WTC11 (cell line): ENCODE measurements around the gene LMF1. TPM values are rescaled to one million over a fixed set of nuclear protein-coding genes. Genes with fewer than 3 reads are reported as not detected.

Experiments used
- ATAC-seq: fragments of 200-7000 bp; cut with Tn5 transposase; 2 replicates; pipeline ENCODE4 v1.10.0; 2021; ENCODE audit warnings: mild to moderate bottlenecking, moderate library complexity
- CTCF ChIA-PET: fragments of 300-600 bp; sonication (Branson Sonifier 250); formaldehyde crosslinking; loops from one replicate; lab custom pipeline; 2021; ENCODE audit warnings: antibody characterized with exemption; lab: Charles Lee
- POLR2A ChIA-PET: fragments of 350-600 bp; sonication (Branson Sonifier 250); formaldehyde crosslinking; loops from one replicate; lab custom pipeline; 2021; ENCODE audit warnings: antibody characterized with exemption; lab: Charles Lee
- DNase-seq: peaks from one replicate; pipeline ENCODE4 v3.0.0; 2021; ENCODE audit warnings: low spot score
- H3K27ac Mint-ChIP-seq: 2 replicates; pipeline ENCODE4 v1.8.0; 2021; ENCODE audit warnings: mixed read lengths
- H3K27me3 Mint-ChIP-seq: 2 replicates; pipeline ENCODE4 v1.8.0; 2021; ENCODE audit warnings: low read depth, mild to moderate bottlenecking, moderate library complexity, mixed read lengths
- H3K36me3 Mint-ChIP-seq: 2 replicates; pipeline ENCODE4 v1.8.0; 2021; ENCODE audit warnings: mixed read lengths
- H3K4me1 Mint-ChIP-seq: 2 replicates; pipeline ENCODE4 v1.8.0; 2022; ENCODE audit warnings: mixed read lengths
- H3K4me3 Mint-ChIP-seq: 2 replicates; pipeline ENCODE4 v1.8.0; 2021; ENCODE audit warnings: mild to moderate bottlenecking, moderate library complexity, mixed read lengths
- H3K9me3 Mint-ChIP-seq: 2 replicates; pipeline ENCODE4 v1.8.0; 2021; ENCODE audit warnings: mixed read lengths
- CBFB ChIP-seq: sonication (generic); formaldehyde crosslinking; IDR thresholded peaks from 2 replicates; pipeline ENCODE4 v1.8.1; 2022; ENCODE audit warnings: mild to moderate bottlenecking, low read depth, missing genetic modification reagents
- CTCF ChIP-seq: fragments of 200-600 bp; IDR thresholded peaks from 2 replicates; pipeline ENCODE4 v1.8.0; 2022; ENCODE audit warnings: antibody characterized with exemption
- ELF4 ChIP-seq: sonication (generic); formaldehyde crosslinking; IDR thresholded peaks from 2 replicates; pipeline ENCODE4 v1.8.1; 2022; ENCODE audit warnings: low read depth, mild to moderate bottlenecking, moderate library complexity, missing genetic modification reagents
- ETV6 ChIP-seq: sonication (generic); formaldehyde crosslinking; IDR thresholded peaks from 2 replicates; pipeline ENCODE4 v1.8.1; 2022; ENCODE audit warnings: mild to moderate bottlenecking, missing genetic modification reagents
- FOXK1 ChIP-seq: sonication (generic); formaldehyde crosslinking; IDR thresholded peaks from 2 replicates; pipeline ENCODE4 v1.8.0; 2022; ENCODE audit warnings: mild to moderate bottlenecking, moderate library complexity, missing genetic modification reagents
- HMGA2 ChIP-seq: fragments of 250-450 bp; sonication (Bioruptor Pico); IDR thresholded peaks from 2 replicates; pipeline ENCODE4 v1.4.0; 2021; ENCODE audit warnings: mild to moderate bottlenecking, moderate library complexity
- HMGXB4 ChIP-seq: sonication (generic); formaldehyde crosslinking; IDR thresholded peaks from 2 replicates; pipeline ENCODE4 v1.8.1; 2023; ENCODE audit warnings: mild to moderate bottlenecking, moderate library complexity, missing genetic modification reagents
- IRF1 ChIP-seq: sonication (generic); formaldehyde crosslinking; IDR thresholded peaks from 2 replicates; pipeline ENCODE4 v1.8.0; 2023; ENCODE audit warnings: missing genetic modification reagents
- MXD4 ChIP-seq: fragments of 250-450 bp; sonication (Bioruptor Pico); IDR thresholded peaks from 2 replicates; pipeline ENCODE4 v1.8.0; 2021; ENCODE audit warnings: mild to moderate bottlenecking, moderate library complexity, borderline replicate concordance
- NFYB ChIP-seq: sonication (generic); formaldehyde crosslinking; conservative IDR thresholded peaks from 2 replicates; pipeline ENCODE4 v1.8.0; 2022; ENCODE audit warnings: low read depth, missing genetic modification reagents
- NR1H2 ChIP-seq: sonication (generic); formaldehyde crosslinking; IDR thresholded peaks from 2 replicates; pipeline ENCODE4 v1.9.0; 2021; ENCODE audit warnings: mild to moderate bottlenecking, moderate library complexity, missing genetic modification reagents
- OVOL2 ChIP-seq: fragments of 250-450 bp; sonication (Bioruptor Pico); IDR thresholded peaks from 2 replicates; pipeline ENCODE4 v1.9.0; 2021; ENCODE audit warnings: mild to moderate bottlenecking, borderline replicate concordance
- PREB ChIP-seq: sonication (generic); formaldehyde crosslinking; IDR thresholded peaks from 2 replicates; pipeline ENCODE4 v1.8.1; 2022; ENCODE audit warnings: mild to moderate bottlenecking, missing genetic modification reagents, moderate library complexity, borderline replicate concordance
- RELA ChIP-seq: sonication (generic); formaldehyde crosslinking; IDR thresholded peaks from 2 replicates; pipeline ENCODE4 v1.8.1; 2022; ENCODE audit warnings: missing genetic modification reagents, mild to moderate bottlenecking, borderline replicate concordance
- SMAD4 ChIP-seq: sonication (generic); formaldehyde crosslinking; IDR thresholded peaks from 2 replicates; pipeline ENCODE4 v1.8.0; 2022; ENCODE audit warnings: mild to moderate bottlenecking, missing genetic modification reagents
- SOX15 ChIP-seq: fragments of 250-450 bp; sonication (Bioruptor Pico); IDR thresholded peaks from 2 replicates; pipeline ENCODE4 v1.9.0; 2021; ENCODE audit warnings: mild to moderate bottlenecking
- TCF7 ChIP-seq: sonication (generic); formaldehyde crosslinking; IDR thresholded peaks from 2 replicates; pipeline ENCODE4 v1.8.0; 2022; ENCODE audit warnings: mild to moderate bottlenecking, low read depth, missing genetic modification reagents, moderate library complexity
- TP53 ChIP-seq: sonication (generic); formaldehyde crosslinking; IDR thresholded peaks from 2 replicates; pipeline ENCODE4 v1.8.1; 2023; ENCODE audit warnings: mild to moderate bottlenecking, missing genetic modification reagents
- ZBTB21 ChIP-seq: sonication (generic); formaldehyde crosslinking; IDR thresholded peaks from 2 replicates; pipeline ENCODE4 v1.8.1; 2023; ENCODE audit warnings: mild to moderate bottlenecking, missing genetic modification reagents, borderline replicate concordance
- ZNF232 ChIP-seq: sonication (generic); formaldehyde crosslinking; IDR thresholded peaks from 2 replicates; pipeline ENCODE4 v1.8.0; 2022; ENCODE audit warnings: mild to moderate bottlenecking, missing genetic modification reagents
- ZNF671 ChIP-seq: fragments of 250-450 bp; sonication (Bioruptor Pico); IDR thresholded peaks from 2 replicates; pipeline ENCODE4 v1.8.0; 2021; ENCODE audit warnings: mild to moderate bottlenecking
- total RNA-seq: library from RNA; stranded (reverse); gene quantifications from 3 replicates; pipeline ENCODE4 v1.2.3, GENCODE V29; 2021
- TF ChIP-seq, protein P1 (sequence below): sonication (generic); formaldehyde crosslinking; IDR thresholded peaks from 2 replicates; pipeline ENCODE4 v1.8.0; 2023; ENCODE audit warnings: mild to moderate bottlenecking, missing genetic modification reagents
- TF ChIP-seq, protein P2 (sequence below): fragments of 250-450 bp; sonication (Bioruptor Pico); IDR thresholded peaks from 2 replicates; pipeline ENCODE4 v1.8.0; 2021; ENCODE audit warnings: mild to moderate bottlenecking

LMF1 gene
- total RNA-seq, 1 experiment from 2014 or later = 10.5 TPM

DNA sequence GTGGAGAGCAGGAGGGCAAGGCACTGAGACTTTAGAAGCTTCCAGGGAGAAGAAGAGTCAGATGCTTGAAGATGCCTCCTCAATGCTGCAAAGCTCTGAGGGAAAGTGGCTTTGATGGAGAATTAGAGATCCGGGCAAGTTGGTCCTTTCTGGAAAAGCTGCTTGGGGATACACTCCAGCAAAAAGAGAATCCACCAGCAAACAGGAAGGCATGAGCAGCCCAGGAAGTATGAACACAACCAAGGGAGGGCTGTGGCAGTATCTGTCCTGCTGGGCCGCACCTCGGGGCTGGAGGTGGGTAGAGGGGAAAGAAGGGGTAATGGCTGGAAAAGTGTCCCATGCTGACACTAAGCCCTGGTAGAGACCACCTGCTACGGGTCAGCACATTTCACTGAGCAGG lies 5.3 kb downstream of the LMF1 start (continued):
- TF ChIP-seq ELF4 (CRISPR knock-in tag) (no peak), FOXK1 (no peak), ETV6 (CRISPR knock-in tag) (no peak)

GRCh38 chr16:965036-965395 lies 5.8 kb downstream of the LMF1 start:
- CTCF ChIA-PET = interaction anchor here (1.2 to 3.7 kb wide), 2 partner anchors 83 to 93 kb away, joined by 4 to 17 read pairs; no protein-coding TSS in a partner anchor
- Mint-ChIP-seq H3K4me1 (peaks cover 8% of the 10 kb centered on the region), H3K27ac (no peak overlapping the region), H3K4me3 (no peak overlapping the region), H3K9me3 (no peaks in the 10 kb centered on the region; the same call in 1 of the 2 replicates), H3K27me3 (peaks cover 5% of the 10 kb centered on the region; the same call in 1 of the 2 replicates), H3K36me3 (peaks cover 5% of the 10 kb centered on the region)
- POLR2A ChIA-PET = no interaction called here
- DNase-seq (no peak), ATAC-seq (no peak)
- TF ChIP-seq TP53 = no peak
- TF ChIP-seq TCF7 = no peak
- TF ChIP-seq RELA (CRISPR knock-in tag) = no peak
- TF ChIP-seq NR1H2 = no peak
- TF ChIP-seq MXD4 (CRISPR knock-in tag) = no peak
- TF ChIP-seq SOX15 (CRISPR knock-in tag) = no peak
- TF ChIP-seq HMGA2 (CRISPR knock-in tag) = no peak
- no peak for TF ChIP-seq CBFB (CRISPR knock-in tag)
- TF ChIP-seq PREB (CRISPR knock-in tag) = no peak
- no peak for TF ChIP-seq ZNF232 (CRISPR knock-in tag)
- TF ChIP-seq, protein P1, sequence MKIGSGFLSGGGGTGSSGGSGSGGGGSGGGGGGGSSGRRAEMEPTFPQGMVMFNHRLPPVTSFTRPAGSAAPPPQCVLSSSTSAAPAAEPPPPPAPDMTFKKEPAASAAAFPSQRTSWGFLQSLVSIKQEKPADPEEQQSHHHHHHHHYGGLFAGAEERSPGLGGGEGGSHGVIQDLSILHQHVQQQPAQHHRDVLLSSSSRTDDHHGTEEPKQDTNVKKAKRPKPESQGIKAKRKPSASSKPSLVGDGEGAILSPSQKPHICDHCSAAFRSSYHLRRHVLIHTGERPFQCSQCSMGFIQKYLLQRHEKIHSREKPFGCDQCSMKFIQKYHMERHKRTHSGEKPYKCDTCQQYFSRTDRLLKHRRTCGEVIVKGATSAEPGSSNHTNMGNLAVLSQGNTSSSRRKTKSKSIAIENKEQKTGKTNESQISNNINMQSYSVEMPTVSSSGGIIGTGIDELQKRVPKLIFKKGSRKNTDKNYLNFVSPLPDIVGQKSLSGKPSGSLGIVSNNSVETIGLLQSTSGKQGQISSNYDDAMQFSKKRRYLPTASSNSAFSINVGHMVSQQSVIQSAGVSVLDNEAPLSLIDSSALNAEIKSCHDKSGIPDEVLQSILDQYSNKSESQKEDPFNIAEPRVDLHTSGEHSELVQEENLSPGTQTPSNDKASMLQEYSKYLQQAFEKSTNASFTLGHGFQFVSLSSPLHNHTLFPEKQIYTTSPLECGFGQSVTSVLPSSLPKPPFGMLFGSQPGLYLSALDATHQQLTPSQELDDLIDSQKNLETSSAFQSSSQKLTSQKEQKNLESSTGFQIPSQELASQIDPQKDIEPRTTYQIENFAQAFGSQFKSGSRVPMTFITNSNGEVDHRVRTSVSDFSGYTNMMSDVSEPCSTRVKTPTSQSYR (CRISPR knock-in tag) = no peak
- TF ChIP-seq, protein P2, sequence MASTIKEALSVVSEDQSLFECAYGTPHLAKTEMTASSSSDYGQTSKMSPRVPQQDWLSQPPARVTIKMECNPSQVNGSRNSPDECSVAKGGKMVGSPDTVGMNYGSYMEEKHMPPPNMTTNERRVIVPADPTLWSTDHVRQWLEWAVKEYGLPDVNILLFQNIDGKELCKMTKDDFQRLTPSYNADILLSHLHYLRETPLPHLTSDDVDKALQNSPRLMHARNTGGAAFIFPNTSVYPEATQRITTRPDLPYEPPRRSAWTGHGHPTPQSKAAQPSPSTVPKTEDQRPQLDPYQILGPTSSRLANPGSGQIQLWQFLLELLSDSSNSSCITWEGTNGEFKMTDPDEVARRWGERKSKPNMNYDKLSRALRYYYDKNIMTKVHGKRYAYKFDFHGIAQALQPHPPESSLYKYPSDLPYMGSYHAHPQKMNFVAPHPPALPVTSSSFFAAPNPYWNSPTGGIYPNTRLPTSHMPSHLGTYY (CRISPR knock-in tag) = no peak

DNA sequence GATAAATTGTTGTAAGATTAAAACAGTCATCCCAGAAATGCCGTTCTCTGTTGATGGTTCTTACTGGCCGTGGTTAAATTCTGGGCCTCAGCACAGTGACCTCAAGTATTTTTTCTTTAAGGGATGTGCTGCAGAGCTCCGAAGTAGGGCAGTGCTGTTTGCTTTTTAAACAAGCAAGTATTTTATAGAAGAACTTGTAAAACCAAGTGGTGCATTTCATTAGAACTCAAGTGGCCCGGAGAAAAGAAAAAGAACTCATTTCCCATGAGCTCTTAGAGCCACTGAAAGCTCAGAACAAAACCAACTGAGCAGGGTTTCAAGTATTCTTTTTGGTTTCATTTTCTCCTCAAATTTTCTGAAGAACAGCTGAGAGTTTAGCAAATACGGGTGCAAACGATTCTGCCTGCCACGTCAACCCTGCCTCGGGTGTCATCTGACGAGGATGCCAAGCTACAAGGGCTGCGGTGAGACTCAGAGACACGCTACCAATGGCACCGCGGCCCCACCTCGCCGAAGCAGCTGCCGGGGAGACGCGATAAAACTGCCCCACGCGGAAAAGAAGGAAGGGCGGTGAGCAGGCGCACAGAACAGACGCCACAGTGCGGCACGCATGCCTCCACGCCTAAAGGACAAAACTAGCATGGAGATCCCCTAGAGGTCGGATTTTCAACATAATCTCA lies 6.3 kb downstream of the LMF1 start:
- CTCF ChIA-PET = interaction anchor here (1.2 to 3.7 kb wide), 2 partner anchors 84 to 93 kb away, joined by 4 to 17 read pairs; no protein-coding TSS in a partner anchor
- Mint-ChIP-seq H3K4me1 (peaks cover 5% of the 10 kb centered on the region), H3K36me3 (peaks cover 5% of the 10 kb centered on the region), H3K27me3 (no peaks in the 10 kb centered on the region), H3K27ac (0 out of 2 replicates have a peak overlapping the region, but pooled peaks have one; percentile 27), H3K4me3 (no peak overlapping the region), H3K9me3 (no peaks in the 10 kb centered on the region; the same call in 1 of the 2 replicates)
- POLR2A ChIA-PET = no interaction called here
- TF ChIP-seq SMAD4 (CRISPR knock-in tag) (no peak), NFYB (no peak), TCF7 (no peak), IRF1 (CRISPR knock-in tag) (no peak), ZNF671 (CRISPR knock-in tag) (no peak), ZBTB21 (no peak), HMGXB4 (CRISPR knock-in tag) (no peak), OVOL2 (CRISPR knock-in tag) (no peak), CTCF (no peak)
- no peak for ATAC-seq
- DNase-seq = no peak
